22Rv1 (cell line): ENCODE measurements around the gene RBM6.

Experiments used
- H3K27ac ChIP-seq: fragments of 450-650 bp; 2 replicates; pipeline ENCODE4 v1.5.1; 2017
- ZFX ChIP-seq: fragments of 450-650 bp; IDR thresholded peaks from 2 replicates; pipeline ENCODE4 v1.6.1; 2017; ENCODE audit warnings: antibody characterized with exemption, borderline replicate concordance
- TF ChIP-seq, protein P1 (sequence below): fragments of 450-650 bp; IDR thresholded peaks from 2 replicates; pipeline ENCODE4 v1.5.1; 2017; ENCODE audit warnings: mild to moderate bottlenecking

The RBM6 gene

DNA sequence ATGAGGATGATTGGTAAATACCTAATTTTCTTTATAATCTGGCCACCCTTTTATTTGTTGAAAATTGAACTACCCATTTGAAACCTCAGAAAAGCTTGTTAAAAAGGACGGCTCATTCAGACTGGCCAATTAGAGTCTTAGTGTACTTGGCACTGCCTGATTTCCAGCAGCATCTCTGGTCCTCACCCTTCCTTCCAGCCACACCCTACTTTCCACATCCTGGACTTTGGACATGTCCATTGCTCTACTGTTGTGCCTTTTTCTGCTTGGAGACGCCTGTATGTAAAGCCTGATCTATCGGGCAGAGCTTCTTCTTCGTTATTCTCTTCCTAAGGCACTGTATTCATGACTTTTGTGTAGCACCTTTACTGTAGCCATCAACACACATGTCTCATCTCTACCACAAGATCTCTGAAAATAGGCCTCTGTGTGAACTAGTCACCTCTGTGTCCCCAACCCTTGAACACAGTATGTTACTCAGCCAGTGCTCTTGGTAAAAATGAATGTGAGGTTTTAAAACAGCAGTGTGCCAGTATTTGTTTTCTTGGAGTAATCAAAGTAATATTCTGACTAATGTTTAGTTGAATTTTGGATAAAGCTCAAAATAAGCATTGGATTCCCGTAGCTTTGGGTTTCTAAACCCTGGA is 155.5 kb downstream of the RBM6 start:
- H3K27ac ChIP-seq, result no peak overlapping the region
- TF ChIP-seq ZFX, result no peak
- TF ChIP-seq, protein P1, sequence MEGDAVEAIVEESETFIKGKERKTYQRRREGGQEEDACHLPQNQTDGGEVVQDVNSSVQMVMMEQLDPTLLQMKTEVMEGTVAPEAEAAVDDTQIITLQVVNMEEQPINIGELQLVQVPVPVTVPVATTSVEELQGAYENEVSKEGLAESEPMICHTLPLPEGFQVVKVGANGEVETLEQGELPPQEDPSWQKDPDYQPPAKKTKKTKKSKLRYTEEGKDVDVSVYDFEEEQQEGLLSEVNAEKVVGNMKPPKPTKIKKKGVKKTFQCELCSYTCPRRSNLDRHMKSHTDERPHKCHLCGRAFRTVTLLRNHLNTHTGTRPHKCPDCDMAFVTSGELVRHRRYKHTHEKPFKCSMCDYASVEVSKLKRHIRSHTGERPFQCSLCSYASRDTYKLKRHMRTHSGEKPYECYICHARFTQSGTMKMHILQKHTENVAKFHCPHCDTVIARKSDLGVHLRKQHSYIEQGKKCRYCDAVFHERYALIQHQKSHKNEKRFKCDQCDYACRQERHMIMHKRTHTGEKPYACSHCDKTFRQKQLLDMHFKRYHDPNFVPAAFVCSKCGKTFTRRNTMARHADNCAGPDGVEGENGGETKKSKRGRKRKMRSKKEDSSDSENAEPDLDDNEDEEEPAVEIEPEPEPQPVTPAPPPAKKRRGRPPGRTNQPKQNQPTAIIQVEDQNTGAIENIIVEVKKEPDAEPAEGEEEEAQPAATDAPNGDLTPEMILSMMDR, result no peak

DNA sequence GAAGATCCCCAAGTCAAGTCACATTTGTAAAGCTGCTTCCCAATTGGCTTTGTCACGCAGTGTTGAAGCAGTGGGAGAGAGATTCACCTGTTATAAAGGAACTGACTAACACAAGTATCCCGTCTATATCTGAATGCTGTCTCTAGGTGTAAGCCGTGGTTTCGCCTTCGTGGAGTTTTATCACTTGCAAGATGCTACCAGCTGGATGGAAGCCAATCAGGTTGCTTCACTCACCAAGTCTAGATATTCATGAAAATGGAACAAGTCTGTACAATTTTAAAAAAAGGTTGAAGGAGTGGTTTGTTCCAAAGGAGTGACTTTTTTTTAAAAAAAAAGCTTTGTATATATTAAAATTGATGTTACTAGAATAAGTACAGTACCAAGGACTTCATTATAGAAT is 160.4 kb downstream of the RBM6 start:
- TF ChIP-seq, protein P1, result no peak
- no peak for TF ChIP-seq ZFX
- H3K27ac ChIP-seq, result no peak overlapping the region

DNA sequence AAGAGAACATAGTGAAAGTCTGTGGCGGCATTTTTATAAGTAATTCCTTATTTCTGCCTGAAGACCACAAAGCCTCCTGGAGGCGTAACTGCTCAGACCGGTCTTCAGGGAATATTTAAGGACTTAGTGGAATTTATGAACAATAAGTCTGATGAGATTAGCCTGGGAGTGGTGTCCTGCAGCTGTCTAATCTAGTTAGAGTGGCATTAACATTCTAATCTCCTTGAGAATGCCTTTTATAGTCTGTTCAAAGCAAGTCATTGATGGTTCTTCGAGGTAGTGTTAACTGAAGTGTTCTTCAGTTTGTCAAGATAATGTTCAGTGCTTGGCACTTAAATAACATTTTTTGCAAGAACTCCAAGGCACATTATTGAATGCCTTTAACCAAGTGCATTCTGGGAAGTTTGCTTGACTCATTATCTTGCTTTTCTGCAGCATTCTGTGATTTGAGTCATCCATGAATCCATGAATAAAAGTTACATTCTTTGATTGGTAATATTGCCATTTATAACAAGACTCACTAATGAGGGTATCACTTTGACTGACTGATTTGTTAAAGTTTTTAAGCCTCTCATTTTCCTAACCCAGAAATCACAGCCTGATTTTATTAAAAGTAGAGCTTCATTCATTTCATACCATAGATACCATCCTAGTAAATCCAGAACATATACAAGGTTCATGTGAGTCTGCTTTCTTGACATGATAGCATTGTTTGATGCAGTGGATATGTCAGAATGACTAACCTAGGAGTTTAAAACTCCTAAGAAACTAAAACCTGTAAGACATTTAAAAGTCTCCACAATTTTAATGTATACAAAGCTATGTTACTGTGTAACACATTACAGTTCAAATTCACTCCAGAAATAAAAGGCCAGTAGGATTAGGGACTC is 161.3 kb downstream of the RBM6 start:
- TF ChIP-seq, protein P1, result no peak
- TF ChIP-seq ZFX, result no peak
- no peak overlapping the region for H3K27ac ChIP-seq

DNA sequence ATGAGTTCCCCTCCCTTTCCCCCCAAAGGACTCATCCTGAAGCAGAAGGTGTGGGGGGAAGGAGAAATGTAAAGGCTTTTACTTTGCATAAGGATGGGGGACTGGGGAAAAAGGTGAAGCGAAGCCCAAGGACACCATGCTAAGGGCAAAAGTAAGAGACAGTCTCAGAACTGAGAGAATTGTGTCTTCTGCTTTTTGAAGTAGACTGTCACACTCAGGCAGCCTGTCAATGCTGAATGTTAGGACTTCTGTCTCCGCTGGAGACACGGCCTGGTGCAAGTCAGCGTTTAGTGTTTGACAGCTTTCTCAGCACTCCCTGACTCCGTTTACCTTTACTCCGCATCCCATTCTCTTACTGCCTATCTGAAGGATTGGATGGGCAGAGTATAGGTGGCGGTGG is 162.6 kb downstream of the RBM6 start:
- H3K27ac ChIP-seq, result no peak overlapping the region
- TF ChIP-seq ZFX, result no peak
- TF ChIP-seq, protein P1, result no peak

DNA sequence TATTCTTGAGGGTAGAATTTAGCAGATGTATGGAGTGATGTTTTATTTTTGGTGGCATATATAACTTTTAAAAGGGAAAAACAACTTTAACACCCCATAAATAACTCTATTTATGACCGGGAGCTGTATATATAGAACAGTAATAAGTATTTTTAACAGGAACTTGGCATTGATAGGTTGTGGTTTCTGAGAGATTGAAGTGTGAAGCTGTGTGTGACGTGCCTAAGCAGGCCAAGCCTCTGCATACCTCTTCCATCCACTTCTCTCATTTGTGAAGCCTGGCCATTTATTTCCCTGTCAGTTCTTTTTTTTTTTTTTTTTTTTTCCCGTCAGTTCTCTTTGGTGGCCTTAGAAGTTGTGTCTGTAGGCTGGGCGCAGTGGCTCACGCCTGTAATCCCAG is 171.8 kb downstream of the RBM6 start:
- no peak overlapping the region for H3K27ac ChIP-seq
- TF ChIP-seq, protein P1, result no peak

DNA sequence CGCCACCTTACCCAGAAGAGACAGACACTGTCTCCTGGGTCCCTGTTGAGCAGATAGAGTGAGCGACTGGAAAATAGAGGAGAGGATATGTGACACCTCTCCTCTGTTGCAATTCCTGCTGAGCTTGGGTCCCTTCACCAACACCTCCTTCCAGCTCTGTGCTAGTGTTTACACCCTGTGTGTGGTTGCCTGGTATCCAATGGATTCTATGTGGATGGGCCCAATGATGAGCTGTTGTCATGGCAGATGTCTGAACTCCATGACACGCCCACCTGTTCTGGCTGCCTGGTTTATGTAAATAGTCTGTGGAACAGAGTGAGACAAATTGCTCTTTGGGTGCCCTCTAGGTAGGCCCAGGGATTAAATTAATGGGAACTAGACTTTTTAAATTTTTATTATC is 172.5 kb downstream of the RBM6 start:
- TF ChIP-seq ZFX, result no peak
- TF ChIP-seq, protein P1, result no peak
- H3K27ac ChIP-seq, result no peak overlapping the region

DNA sequence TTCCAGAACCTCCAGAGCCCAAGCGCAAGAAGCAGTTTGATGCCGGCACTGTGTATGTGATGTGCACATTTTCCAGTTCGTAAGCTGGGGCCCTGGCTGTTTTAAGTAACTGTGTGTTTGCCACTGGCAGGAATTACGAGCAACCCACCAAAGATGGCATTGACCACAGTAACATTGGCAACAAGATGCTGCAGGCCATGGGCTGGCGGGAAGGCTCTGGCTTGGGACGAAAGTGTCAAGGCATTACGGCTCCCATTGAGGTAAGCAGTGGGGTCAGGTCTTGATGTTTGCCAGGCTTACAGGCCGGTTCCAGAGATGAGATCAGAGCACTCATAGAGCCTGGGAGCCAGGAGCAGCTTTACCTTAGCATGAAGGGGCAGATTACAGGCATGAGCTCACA is 177.2 kb downstream of the RBM6 start:
- H3K27ac ChIP-seq, result no peak overlapping the region
- TF ChIP-seq, protein P1, result no peak
- no peak for TF ChIP-seq ZFX
